G401.6 (cell line): ENCODE measurements around the gene HJV.

Experiments used
- FAIRE-seq: peaks from 2 replicates; lab custom pipeline; 2012; peaks lifted over from hg19 to GRCh38; lab: Jason Lieb, UNC

Gene HJV

DNA sequence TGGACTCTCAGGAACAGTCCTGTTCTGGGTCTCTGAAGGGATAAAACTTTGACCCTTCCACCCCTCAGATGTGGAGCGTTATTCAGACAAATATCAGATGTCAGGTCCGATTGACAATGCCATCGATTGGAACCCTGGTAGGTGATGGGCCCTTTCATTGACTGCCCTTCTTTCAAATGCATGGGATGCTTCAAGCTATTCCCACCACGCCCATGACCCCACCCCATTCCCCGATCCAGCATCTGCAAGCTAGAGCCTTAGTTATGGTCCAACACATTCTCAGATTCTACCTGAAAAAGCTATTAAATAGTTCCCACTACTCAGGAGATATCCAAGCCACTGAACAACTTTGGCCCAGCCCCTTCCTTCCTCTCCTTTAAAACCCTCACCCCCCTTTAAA is 44.5 kb downstream of the HJV start:
- FAIRE-seq: no peak

- FAIRE-seq: no peak
These were observed 46.3 kb downstream of the HJV start for GRCh38 chr1:145975216-145975615.

GRCh38 chr1:145974721-145975120 is 46.8 kb downstream of the HJV start:
- no peak for FAIRE-seq

DNA sequence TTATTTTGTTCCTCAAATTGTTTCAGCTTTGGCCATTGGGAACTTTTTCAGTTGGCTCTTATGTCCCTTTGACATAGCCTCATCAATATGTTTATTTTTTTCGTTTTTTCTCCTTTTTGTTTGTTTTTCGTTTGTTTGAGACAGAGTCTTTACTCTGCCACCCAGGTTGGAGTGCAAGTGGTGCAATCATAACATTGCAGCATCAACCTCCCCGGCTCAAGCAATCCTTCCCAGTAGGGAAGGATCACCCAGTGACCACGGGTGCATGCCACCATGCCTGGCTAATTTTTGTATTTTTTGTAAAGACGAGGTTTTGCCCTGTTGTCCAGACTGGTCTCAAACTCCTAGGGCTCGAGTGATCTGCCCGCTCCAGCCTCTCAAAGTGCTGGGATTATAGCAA is 49.0 kb downstream of the HJV start:
- FAIRE-seq: no peak
